Glutamatergic neuron (in vitro differentiated cells): ENCODE data around the gene NTM. TPM values are rescaled to one million over a fixed set of nuclear protein-coding genes. Genes with fewer than 3 reads are reported as not detected.

Experiments
- DNase-seq: peaks from one replicate; pipeline ENCODE4 v3.0.0; 2022
- H3K27ac Mint-ChIP-seq: one replicate; pipeline ENCODE4 v1.8.0; 2020; ENCODE audit warnings: mild to moderate bottlenecking, mixed read lengths, inconsistent platforms; ENCODE audit not compliant: unreplicated experiment
- H3K27me3 Mint-ChIP-seq: one replicate; pipeline ENCODE4 v1.8.0; 2020; ENCODE audit warnings: mild to moderate bottlenecking, moderate library complexity, mixed read lengths, inconsistent platforms; ENCODE audit not compliant: unreplicated experiment
- H3K36me3 Mint-ChIP-seq: one replicate; pipeline ENCODE4 v1.8.0; 2020; ENCODE audit warnings: mild to moderate bottlenecking, mixed read lengths, inconsistent platforms; ENCODE audit not compliant: unreplicated experiment
- H3K4me1 Mint-ChIP-seq: one replicate; pipeline ENCODE4 v1.8.0; 2020; ENCODE audit warnings: mild to moderate bottlenecking, low read depth, mixed read lengths, inconsistent platforms; ENCODE audit not compliant: unreplicated experiment
- H3K4me3 Mint-ChIP-seq: one replicate; pipeline ENCODE4 v1.8.0; 2020; ENCODE audit warnings: mild to moderate bottlenecking, mixed read lengths, inconsistent platforms; ENCODE audit not compliant: unreplicated experiment
- H3K9me3 Mint-ChIP-seq: one replicate; pipeline ENCODE4 v1.8.0; 2020; ENCODE audit warnings: mild to moderate bottlenecking, moderate library complexity, mixed read lengths, inconsistent platforms; ENCODE audit not compliant: unreplicated experiment
- CTCF ChIP-seq: fragments of 200-600 bp; sonication (generic); IDR thresholded peaks from one replicate; pipeline ENCODE4 v1.5.0; 2021; ENCODE audit not compliant: partially characterized antibody, unreplicated experiment
- total RNA-seq: library from RNA; stranded (reverse); fragmentation: NEBNext Ultra II Directional; extraction: Animal tissue kit (Norgen Biotek cat#: 25700); gene quantifications from one replicate; pipeline ENCODE4 v1.2.1, GENCODE V29; 2021; ENCODE audit not compliant: unreplicated experiment

Gene NTM
- total RNA-seq, 1 donor from 2014 or later = 1.2 TPM

GRCh38 chr11:131681920-131682319, 311.5 kb downstream of the NTM start:
- TF ChIP-seq CTCF = no peak
- DNase-seq = no peak
- Mint-ChIP-seq H3K9me3 (peaks cover 1% of the 10 kb centered on the region), H3K27me3 (peaks cover 4% of the 10 kb centered on the region), H3K36me3 (no peaks in the 10 kb centered on the region), H3K4me1 (peaks cover 5% of the 10 kb centered on the region), H3K4me3 (no peak overlapping the region), H3K27ac (no peak overlapping the region)

GRCh38 chr11:131682373-131683015, 312.1 kb downstream of the NTM start:
- DNase-seq = no peak
- TF ChIP-seq CTCF = no peak
- Mint-ChIP-seq H3K4me1 (peaks cover 5% of the 10 kb centered on the region), H3K9me3 (peaks cover 1% of the 10 kb centered on the region), H3K27me3 (peaks cover 4% of the 10 kb centered on the region), H3K4me3 (no peak overlapping the region), H3K27ac (no peak overlapping the region), H3K36me3 (no peaks in the 10 kb centered on the region)

GRCh38 chr11:131683131-131683530, 312.7 kb downstream of the NTM start:
- DNase-seq = no peak
- H3K9me3 Mint-ChIP-seq = peaks cover 1% of the 10 kb centered on the region
- peaks cover 5% of the 10 kb centered on the region for H3K4me1 Mint-ChIP-seq
- TF ChIP-seq CTCF = no peak
- H3K27me3 Mint-ChIP-seq = peaks cover 4% of the 10 kb centered on the region
- H3K4me3 Mint-ChIP-seq = no peak overlapping the region
- H3K36me3 Mint-ChIP-seq = no peaks in the 10 kb centered on the region
- H3K27ac Mint-ChIP-seq = no peak overlapping the region

- no peak for TF ChIP-seq CTCF
- Mint-ChIP-seq H3K36me3 (no peaks in the 10 kb centered on the region), H3K4me1 (peaks cover 5% of the 10 kb centered on the region), H3K4me3 (no peak overlapping the region), H3K9me3 (peaks cover 1% of the 10 kb centered on the region), H3K27ac (no peak overlapping the region), H3K27me3 (peaks cover 4% of the 10 kb centered on the region)
- DNase-seq = no peak
Observed at GRCh38 chr11:131683666-131684065, 313.3 kb downstream of the NTM start.

- H3K9me3 Mint-ChIP-seq = peaks cover 1% of the 10 kb centered on the region
- H3K4me3 Mint-ChIP-seq = no peak overlapping the region
- DNase-seq = no peak
- H3K4me1 Mint-ChIP-seq = peaks cover 5% of the 10 kb centered on the region
- H3K27me3 Mint-ChIP-seq = peaks cover 4% of the 10 kb centered on the region
- TF ChIP-seq CTCF = no peak
- no peaks in the 10 kb centered on the region for H3K36me3 Mint-ChIP-seq
- no peak overlapping the region for H3K27ac Mint-ChIP-seq
Observed at GRCh38 chr11:131684111-131685060, 314.0 kb downstream of the NTM start.
